HG03442 (cell line): ENCODE measurements around the gene SIRT7.
"Not testable (repeated sequence)": the region's sequence is repeated elsewhere in the genome, so short reads cannot be mapped to it uniquely, and the experiment has no call there.

Source experiments
- ATAC-seq: cut with Tn5 transposase; IDR thresholded peaks from one replicate; pipeline ENCODE4 v1.9.1; 2021; ENCODE audit warnings: mild to moderate bottlenecking, moderate library complexity; ENCODE audit not compliant: unreplicated experiment

SIRT7 gene

GRCh38 chr17:81955058-81955681, 37.2 kb upstream of the SIRT7 start:
- ATAC-seq: no peak

GRCh38 chr17:81954131-81955057, 36.4 kb upstream of the SIRT7 start:
- ATAC-seq: no peak

- ATAC-seq: not testable (repeated sequence)
Measured at GRCh38 chr17:81953443-81953842, 35.5 kb upstream of the SIRT7 start.

GRCh38 chr17:81952792-81953228, 34.8 kb upstream of the SIRT7 start:
- ATAC-seq: no peak

GRCh38 chr17:81951785-81952684, 34.1 kb upstream of the SIRT7 start:
- ATAC-seq: no peak

- ATAC-seq: no peak
Measured at GRCh38 chr17:81950501-81950900, 32.5 kb upstream of the SIRT7 start.

- no peak for ATAC-seq
Measured at GRCh38 chr17:81948635-81949378, 30.8 kb upstream of the SIRT7 start.

GRCh38 chr17:81947189-81947588, 29.2 kb upstream of the SIRT7 start, which contains the start of gene MYADML2:
Gene MYADML2, minus strand, starts transcription at chr17:81947233. Its CDS starts 5,492 bp downstream, at chr17:81941741.
- ATAC-seq: no peak

- ATAC-seq: no peak
Measured at GRCh38 chr17:81944858-81945257, 26.9 kb upstream of the SIRT7 start.

- no peak for ATAC-seq
Measured at GRCh38 chr17:81942167-81942553, 24.2 kb upstream of the SIRT7 start.

GRCh38 chr17:81941484-81942166, 23.6 kb upstream of the SIRT7 start:
- ATAC-seq: no peak

GRCh38 chr17:81940538-81941483, 22.8 kb upstream of the SIRT7 start:
- no peak for ATAC-seq

- no peak for ATAC-seq
Measured at GRCh38 chr17:81939881-81940385, 22.0 kb upstream of the SIRT7 start.

- no peak for ATAC-seq
Measured at GRCh38 chr17:81939218-81939617, 21.2 kb upstream of the SIRT7 start.

GRCh38 chr17:81935709-81936084, 17.7 kb upstream of the SIRT7 start:
- ATAC-seq: no peak

- no peak for ATAC-seq
Measured at GRCh38 chr17:81934850-81935708, 17.1 kb upstream of the SIRT7 start.

- ATAC-seq: no peak
Measured at GRCh38 chr17:81934098-81934757, 16.3 kb upstream of the SIRT7 start.
